GM23338 (cell line): ENCODE measurements around the gene NETO2. TPM values are rescaled to one million over a fixed set of nuclear protein-coding genes. Genes with fewer than 3 reads are reported as not detected.

ENCODE experiments used
- ATAC-seq: fragments of 200-7000 bp; cut with Tn5 transposase; 3 replicates; pipeline ENCODE4 v1.9.1; 2020
- DNase-seq: peaks from one replicate; pipeline ENCODE4 v3.0.0-alpha.2; 2015; ENCODE audit warnings: low spot score
- H2AFZ ChIP-seq: fragments of 200-600 bp; sonication (generic); 2 replicates; pipeline ENCODE4 v1.8.0; 2016; ENCODE audit warnings: antibody characterized with exemption, mild to moderate bottlenecking, moderate library complexity
- H3F3A ChIP-seq: fragments of 200-600 bp; sonication (generic); replicated peaks from 2 replicates; pipeline ENCODE4 v1.8.0; 2017; ENCODE audit warnings: antibody characterized with exemption, mixed run types, low read depth
- H3K27ac ChIP-seq: fragments of 200-600 bp; sonication (generic); 2 replicates; pipeline ENCODE4 v1.6.1; 2016; ENCODE audit warnings: low read depth
- H3K27me3 ChIP-seq: fragments of 200-600 bp; sonication (generic); 2 replicates; pipeline ENCODE4 v1.8.0; 2016; ENCODE audit warnings: mild to moderate bottlenecking, mixed run types, moderate library complexity; ENCODE audit not compliant: insufficient read depth
- H3K36me3 ChIP-seq: fragments of 200-600 bp; sonication (generic); 2 replicates; pipeline ENCODE4 v1.8.0; 2016; ENCODE audit warnings: mild to moderate bottlenecking; ENCODE audit not compliant: insufficient read depth
- H3K4me1 ChIP-seq: fragments of 200-600 bp; sonication (generic); 2 replicates; pipeline ENCODE4 v1.8.0; 2016; ENCODE audit warnings: mild to moderate bottlenecking, moderate library complexity; ENCODE audit not compliant: insufficient read depth
- H3K4me2 ChIP-seq: fragments of 200-600 bp; sonication (generic); 2 replicates; pipeline ENCODE4 v1.7.1; 2017; ENCODE audit warnings: mixed run types
- H3K4me3 ChIP-seq: fragments of 200-600 bp; sonication (generic); 2 replicates; pipeline ENCODE4 v1.6.1; 2016; ENCODE audit warnings: mixed run types
- H3K79me2 ChIP-seq: fragments of 200-600 bp; sonication (generic); replicated peaks from 2 replicates; pipeline ENCODE4 v1.8.0; 2017; ENCODE audit warnings: mild to moderate bottlenecking; ENCODE audit not compliant: insufficient read depth
- H3K9me2 ChIP-seq: fragments of 200-600 bp; sonication (generic); 2 replicates; pipeline ENCODE4 v1.8.0; 2017; ENCODE audit not compliant: insufficient read depth
- H4K20me1 ChIP-seq: fragments of 200-600 bp; sonication (generic); replicated peaks from 2 replicates; pipeline ENCODE4 v1.8.0; 2017; ENCODE audit warnings: mild to moderate bottlenecking; ENCODE audit not compliant: insufficient read depth
- H3K27ac Mint-ChIP-seq: 2 replicates; pipeline ENCODE4 v1.8.0; 2020; ENCODE audit warnings: inconsistent platforms, mild to moderate bottlenecking, moderate library complexity, mixed read lengths
- H3K27me3 Mint-ChIP-seq: 3 replicates; pipeline ENCODE4 v1.8.0; 2022; ENCODE audit warnings: low read depth, mild to moderate bottlenecking, moderate library complexity, mixed read lengths, inconsistent platforms; ENCODE audit not compliant: insufficient read depth, poor library complexity
- H3K36me3 Mint-ChIP-seq: 3 replicates; pipeline ENCODE4 v1.8.0; 2021; ENCODE audit warnings: low read depth, mild to moderate bottlenecking, inconsistent platforms, moderate library complexity, mixed read lengths
- H3K4me1 Mint-ChIP-seq: 3 replicates; pipeline ENCODE4 v1.8.0; 2020; ENCODE audit warnings: mild to moderate bottlenecking, inconsistent platforms, mixed read lengths
- H3K4me3 Mint-ChIP-seq: 3 replicates; pipeline ENCODE4 v1.8.0; 2021; ENCODE audit warnings: moderate library complexity, mild to moderate bottlenecking, inconsistent platforms, mixed read lengths
- H3K9me3 Mint-ChIP-seq: 3 replicates; pipeline ENCODE4 v1.8.0; 2020; ENCODE audit warnings: moderate library complexity, mild to moderate bottlenecking, inconsistent platforms, mixed read lengths
- CREB1 ChIP-seq: fragments of 250-450 bp; sonication (Bioruptor Pico); IDR thresholded peaks from 2 replicates; pipeline ENCODE4 v1.5.0; 2020; ENCODE audit warnings: low read depth, mild to moderate bottlenecking, moderate library complexity
- CTCF ChIP-seq, 2 experiments: fragments of 200-600 bp in 1 of 2; sonication (generic) in 1 of 2; conservative IDR thresholded peaks; 2 replicates each; pipeline versions ENCODE4 v1.5.1 to v1.6.1; 2016 to 2017; ENCODE audit warnings: antibody characterized with exemption in 2 of 2, low read depth in 2 of 2, mild to moderate bottlenecking in 2 of 2, moderate library complexity in 1 of 2
- ETS1 ChIP-seq: IDR thresholded peaks from 2 replicates; pipeline ENCODE4 v1.6.1; 2016; ENCODE audit warnings: antibody characterized with exemption
- EZH2 ChIP-seq: fragments of 200-600 bp; sonication (generic); IDR thresholded peaks from one replicate; pipeline ENCODE4 v1.8.0; 2017; ENCODE audit warnings: antibody characterized with exemption, mild to moderate bottlenecking, low read depth; ENCODE audit not compliant: unreplicated experiment
- EZH2phosphoT487 ChIP-seq: fragments of 200-600 bp; sonication (generic); IDR thresholded peaks from one replicate; pipeline ENCODE4 v1.8.1; 2018; ENCODE audit warnings: antibody characterized with exemption; ENCODE audit not compliant: unreplicated experiment
- JUNB ChIP-seq: IDR thresholded peaks from one replicate; pipeline ENCODE4 v1.6.1; 2016; ENCODE audit warnings: antibody characterized with exemption; ENCODE audit not compliant: unreplicated experiment
- NANOG ChIP-seq: IDR thresholded peaks from 2 replicates; pipeline ENCODE4 v1.6.1; 2016; ENCODE audit warnings: antibody characterized with exemption, borderline replicate concordance
- POLR2AphosphoS5 ChIP-seq: IDR thresholded peaks from 2 replicates; pipeline ENCODE4 v1.6.1; 2016; ENCODE audit warnings: antibody characterized with exemption, low read depth
- REST ChIP-seq: IDR thresholded peaks from one replicate; pipeline ENCODE4 v1.6.1; 2018; ENCODE audit warnings: antibody characterized with exemption; ENCODE audit not compliant: unreplicated experiment
- STAT1 ChIP-seq: IDR thresholded peaks from one replicate; pipeline ENCODE4 v1.6.1; 2016; ENCODE audit warnings: antibody characterized with exemption; ENCODE audit not compliant: unreplicated experiment
- ZNF114 ChIP-seq: fragments of 250-450 bp; sonication (Bioruptor Pico); IDR thresholded peaks from 2 replicates; pipeline ENCODE4 v1.5.0; 2020; ENCODE audit warnings: mild to moderate bottlenecking, moderate library complexity
- ZNF331 ChIP-seq: fragments of 250-450 bp; sonication (Bioruptor Pico); IDR thresholded peaks from 2 replicates; pipeline ENCODE4 v1.5.0; 2020; ENCODE audit warnings: low read depth, mild to moderate bottlenecking, moderate library complexity
- ZNF462 ChIP-seq: fragments of 250-450 bp; sonication (Bioruptor Pico); IDR thresholded peaks from 2 replicates; pipeline ENCODE4 v1.5.0; 2020; ENCODE audit warnings: mild to moderate bottlenecking, moderate library complexity
- polyA plus RNA-seq: library from polyadenylated mRNA; unstranded; fragments of >200 nt; fragmentation: Nextera tagmentation; extraction: Ambion mirVana; gene quantifications from 2 replicates; pipeline ENCODE4 v1.2.1, GENCODE V29; 2016
- total RNA-seq: library from RNA; depleted of rRNA; stranded (reverse); fragments of >200 nt; shearing (Covaris generic); gene quantifications from 2 replicates; pipeline ENCODE4 v1.2.3, GENCODE V29; 2014

NETO2 gene
- total and polyA plus RNA-seq, 2 experiments from 2014 or later: 6.6 to 10.6 TPM

GRCh38 chr16:47069313-47069712 is 74.4 kb downstream of the NETO2 start:
- H3K36me3 ChIP-seq: no peaks in the 10 kb centered on the region
- no peaks in the 10 kb centered on the region for H3K9me2 ChIP-seq
- ATAC-seq (no peak), DNase-seq (no peak)
- H2AFZ ChIP-seq: no peak overlapping the region; the same call in 1 of the 2 replicates
- Mint-ChIP-seq H3K4me3 (no peak overlapping the region), H3K27ac (no peak overlapping the region), H3K36me3 (no peaks in the 10 kb centered on the region), H3K4me1 (peaks cover 2% of the 10 kb centered on the region; the same call in 1 of the 3 replicates), H3K9me3 (no peaks in the 10 kb centered on the region), H3K27me3 (peaks cover 8% of the 10 kb centered on the region)
- H3K4me3 ChIP-seq: no peak overlapping the region
- H3K79me2 ChIP-seq: no peaks in the 10 kb centered on the region
- H3K4me2 ChIP-seq: no peak overlapping the region
- no peak overlapping the region for H3K27ac ChIP-seq
- no peak for TF ChIP-seq ETS1
- no peak for TF ChIP-seq STAT1
- no peak for TF ChIP-seq POLR2AphosphoS5
- TF ChIP-seq CTCF (conservative IDR thresholded peaks at IDR 0.05; ENCODE audit: low read depth in 2 of 2): no peak
- TF ChIP-seq ZNF462 (CRISPR knock-in tag): no peak
- TF ChIP-seq ZNF331: no peak
- no peak for TF ChIP-seq EZH2phosphoT487
- no peak for TF ChIP-seq JUNB
- TF ChIP-seq EZH2: no peak
- no peak for TF ChIP-seq REST
- TF ChIP-seq CREB1 (CRISPR knock-in tag): no peak
- TF ChIP-seq ZNF114: no peak
- TF ChIP-seq NANOG: no peak
- H3K27me3 ChIP-seq: no peaks in the 10 kb centered on the region
- no peaks in the 10 kb centered on the region for H3K4me1 ChIP-seq
- H3F3A ChIP-seq: no peaks in the 10 kb centered on the region
- H4K20me1 ChIP-seq: no peaks in the 10 kb centered on the region
